Measurements from ENCODE around the gene ADGRG3. TPM values are rescaled to one million over a fixed set of nuclear protein-coding genes. Genes with fewer than 3 reads are reported as not detected.

The ADGRG3 gene
- total and polyA plus RNA-seq, 2 of the 8 experiments (the other 6 are each of a cell fraction or from before 2014, with no cell fraction given): 0.28 to 0.98 TPM

- no peak for TF ChIP-seq CTCF (IDR thresholded peaks at IDR 0.05; ENCODE audit: control extremely low read depth in 1 of 3, insufficient read depth in 1 of 3, low read depth in 1 of 3, low read length in 3 of 3)
- TF ChIP-seq CBX8 (IDR thresholded peaks at IDR 0.05; ENCODE audit: borderline replicate concordance, low read depth, low read length): no peak
- no peak for TF ChIP-seq ASH2L (IDR thresholded peaks at IDR 0.05; ENCODE audit: low read length)
- no peak for TF ChIP-seq POLR2AphosphoS5 (IDR thresholded peaks at IDR 0.05; ENCODE audit: low read depth, low read length)
- TF ChIP-seq SIX5 (IDR thresholded peaks at IDR 0.05; ENCODE audit: low read depth, low read length): peak; percentile 76
- TF ChIP-seq POU5F1 (IDR thresholded peaks at IDR 0.05; ENCODE audit: low read depth, low read length): no peak
- TF ChIP-seq ZNF274 (IDR thresholded peaks at IDR 0.05; ENCODE audit: borderline replicate concordance, extremely low read depth, low read length): no peak
Measured at GRCh38 chr16:57694725-57695679, 26.9 kb downstream of the ADGRG3 start, which contains the start of gene DRC7 (continued).
